ENCODE measurements around the gene FGF12.

FGF12 gene

DNA sequence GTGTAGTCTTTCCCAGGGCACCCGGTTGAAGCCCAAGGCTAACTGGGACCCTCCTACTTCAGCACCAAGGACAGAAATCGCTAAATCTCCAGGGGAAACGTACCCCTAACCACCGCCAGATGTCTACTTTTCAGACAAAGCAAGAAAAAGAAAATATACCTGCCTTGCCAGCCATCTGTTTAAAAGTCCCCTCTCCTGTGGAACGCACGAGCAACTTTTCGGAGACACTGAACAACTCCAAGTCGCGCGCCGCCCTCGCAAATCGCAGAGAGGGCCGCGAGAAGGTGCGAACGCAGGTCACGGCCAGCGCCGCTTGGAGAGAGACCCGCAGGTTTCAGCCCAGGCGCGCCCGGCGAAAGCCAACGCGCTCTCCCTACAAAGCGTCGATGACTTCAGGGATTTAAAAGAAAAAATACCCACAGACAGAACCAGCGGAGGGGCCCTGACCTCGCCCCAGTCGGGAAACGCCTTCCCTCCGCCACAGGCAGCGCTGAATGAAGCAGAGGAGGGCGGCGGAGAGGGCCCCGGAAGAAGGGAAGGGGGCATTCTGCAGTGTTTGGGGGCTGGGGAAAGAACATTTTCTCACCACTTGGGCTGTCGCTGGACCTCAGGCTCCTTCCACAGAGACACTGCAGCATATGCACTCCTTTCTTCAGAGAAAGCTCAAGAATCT, 213.1 kb downstream of the FGF12 start:
- no peak overlapping the region for H3K4me3 ChIP-seq (ENCODE audit: low read depth, low read length)
- ChIA-PET POLR2A (no interaction called here), CTCF (no interaction called here)
- DNase-seq (ENCODE audit: low read depth, low spot score): no peak
- TF ChIP-seq, protein P1, sequence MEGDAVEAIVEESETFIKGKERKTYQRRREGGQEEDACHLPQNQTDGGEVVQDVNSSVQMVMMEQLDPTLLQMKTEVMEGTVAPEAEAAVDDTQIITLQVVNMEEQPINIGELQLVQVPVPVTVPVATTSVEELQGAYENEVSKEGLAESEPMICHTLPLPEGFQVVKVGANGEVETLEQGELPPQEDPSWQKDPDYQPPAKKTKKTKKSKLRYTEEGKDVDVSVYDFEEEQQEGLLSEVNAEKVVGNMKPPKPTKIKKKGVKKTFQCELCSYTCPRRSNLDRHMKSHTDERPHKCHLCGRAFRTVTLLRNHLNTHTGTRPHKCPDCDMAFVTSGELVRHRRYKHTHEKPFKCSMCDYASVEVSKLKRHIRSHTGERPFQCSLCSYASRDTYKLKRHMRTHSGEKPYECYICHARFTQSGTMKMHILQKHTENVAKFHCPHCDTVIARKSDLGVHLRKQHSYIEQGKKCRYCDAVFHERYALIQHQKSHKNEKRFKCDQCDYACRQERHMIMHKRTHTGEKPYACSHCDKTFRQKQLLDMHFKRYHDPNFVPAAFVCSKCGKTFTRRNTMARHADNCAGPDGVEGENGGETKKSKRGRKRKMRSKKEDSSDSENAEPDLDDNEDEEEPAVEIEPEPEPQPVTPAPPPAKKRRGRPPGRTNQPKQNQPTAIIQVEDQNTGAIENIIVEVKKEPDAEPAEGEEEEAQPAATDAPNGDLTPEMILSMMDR (IDR thresholded peaks at IDR 0.05; ENCODE audit: insufficient read depth, low read length, missing control alignments): no peak

DNA sequence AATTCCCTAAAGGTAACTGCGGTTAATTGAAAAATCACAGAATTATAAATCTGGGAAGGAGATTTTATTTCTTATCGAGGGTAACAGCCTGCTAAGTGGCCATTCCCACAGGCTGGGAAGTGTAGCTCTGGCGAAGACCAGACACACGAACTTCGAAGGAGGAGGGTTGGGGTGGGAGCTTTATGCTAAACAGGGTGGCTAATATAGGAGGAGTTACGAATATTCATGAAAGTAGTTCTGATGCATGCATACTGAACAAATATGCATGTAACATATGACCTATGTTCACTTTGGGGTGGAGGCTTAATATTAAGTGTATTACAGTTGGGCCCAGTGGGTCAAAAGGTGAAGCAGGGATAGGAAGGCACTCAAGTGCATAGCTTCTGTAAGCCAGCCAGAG, 221.6 kb downstream of the FGF12 start:
- CTCF ChIA-PET: no interaction called here
- POLR2A ChIA-PET: no interaction called here
- TF ChIP-seq, protein P1 (IDR thresholded peaks at IDR 0.05; ENCODE audit: insufficient read depth, low read length, missing control alignments): no peak
- no peak for DNase-seq (ENCODE audit: low read depth, low spot score)
- no peak overlapping the region for H3K4me3 ChIP-seq (ENCODE audit: low read depth, low read length)

DNA sequence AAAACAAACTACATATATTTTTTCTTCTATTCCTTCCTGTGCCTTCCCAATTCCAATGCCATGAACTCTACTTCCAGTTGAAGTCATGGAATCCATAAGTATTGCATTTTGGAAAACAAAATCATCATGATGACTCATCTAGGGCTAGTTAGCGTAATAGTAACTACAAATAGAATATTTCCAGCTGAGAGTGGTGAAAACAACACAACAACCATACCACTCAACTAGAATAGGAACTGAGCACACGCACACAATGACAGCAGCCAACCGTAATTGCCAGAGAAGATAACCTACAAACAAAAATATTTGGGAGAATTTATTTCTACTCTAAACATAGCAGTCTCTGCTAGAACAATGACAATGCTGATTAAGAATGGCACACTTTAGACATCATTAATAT, 225.9 kb downstream of the FGF12 start:
- POLR2A ChIA-PET: no interaction called here
- CTCF ChIA-PET: no interaction called here
- TF ChIP-seq, protein P1 (IDR thresholded peaks at IDR 0.05; ENCODE audit: insufficient read depth, low read length, missing control alignments): no peak
- DNase-seq (ENCODE audit: low read depth, low spot score): no peak
- no peak overlapping the region for H3K4me3 ChIP-seq (ENCODE audit: low read depth, low read length)

DNA sequence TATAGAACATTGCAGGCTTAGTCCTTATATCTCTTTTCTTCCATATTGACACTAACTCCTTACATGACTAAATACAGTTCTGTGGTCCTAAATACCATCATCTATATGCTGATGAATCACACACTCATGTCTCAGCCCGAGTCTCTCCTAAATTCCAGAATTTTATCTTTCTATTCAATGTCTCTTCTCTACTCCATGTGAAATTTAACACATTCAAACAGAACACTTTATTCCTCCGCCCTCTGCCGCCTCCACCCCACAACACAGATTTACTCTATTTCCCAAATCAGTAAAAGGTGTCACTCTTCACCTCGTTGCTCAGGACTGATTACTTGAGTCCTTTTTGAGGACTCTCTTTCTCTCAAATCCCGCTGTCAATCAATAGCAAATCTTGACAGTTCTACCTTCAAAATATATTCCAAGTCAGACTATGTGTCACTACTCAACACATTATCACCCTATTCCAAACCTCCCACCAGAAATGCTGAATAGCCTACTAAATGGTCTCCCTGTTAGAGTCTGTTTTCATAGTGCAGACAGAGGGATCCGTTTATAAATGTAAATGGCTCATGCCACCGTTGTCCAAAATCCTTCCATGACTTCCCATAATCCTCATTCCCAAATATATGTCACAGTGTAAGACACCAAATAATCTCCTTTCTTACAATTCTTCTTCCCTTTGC, 230.3 kb downstream of the FGF12 start:
- DNase-seq (ENCODE audit: low read depth, low spot score): no peak
- H3K4me3 ChIP-seq (ENCODE audit: low read depth, low read length): no peak overlapping the region
- POLR2A ChIA-PET: no interaction called here
- TF ChIP-seq, protein P1 (IDR thresholded peaks at IDR 0.05; ENCODE audit: insufficient read depth, low read length, missing control alignments): no peak
- CTCF ChIA-PET: no interaction called here

DNA sequence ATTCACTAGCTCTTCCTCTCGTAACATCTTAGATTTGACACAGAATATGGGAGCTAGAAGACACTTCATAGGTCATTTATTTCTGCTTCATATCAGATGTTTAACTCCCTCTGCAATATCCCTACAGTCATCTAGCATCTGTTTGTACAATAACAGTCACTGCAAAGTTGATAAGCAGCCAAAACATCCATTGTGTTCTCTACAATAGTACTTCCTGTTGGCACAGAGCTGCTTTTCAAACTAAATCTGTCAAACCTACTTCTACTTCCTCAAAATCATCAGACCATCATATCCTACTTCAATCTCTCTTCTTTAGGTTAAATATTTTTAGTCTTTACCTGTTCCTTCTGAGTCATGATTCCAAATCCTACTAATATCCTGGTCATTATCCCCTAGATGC, 233.2 kb downstream of the FGF12 start:
- CTCF ChIA-PET: no interaction called here
- TF ChIP-seq, protein P1 (IDR thresholded peaks at IDR 0.05; ENCODE audit: insufficient read depth, low read length, missing control alignments): no peak
- no peak overlapping the region for H3K4me3 ChIP-seq (ENCODE audit: low read depth, low read length)
- DNase-seq (ENCODE audit: low read depth, low spot score): no peak
- POLR2A ChIA-PET: no interaction called here

DNA sequence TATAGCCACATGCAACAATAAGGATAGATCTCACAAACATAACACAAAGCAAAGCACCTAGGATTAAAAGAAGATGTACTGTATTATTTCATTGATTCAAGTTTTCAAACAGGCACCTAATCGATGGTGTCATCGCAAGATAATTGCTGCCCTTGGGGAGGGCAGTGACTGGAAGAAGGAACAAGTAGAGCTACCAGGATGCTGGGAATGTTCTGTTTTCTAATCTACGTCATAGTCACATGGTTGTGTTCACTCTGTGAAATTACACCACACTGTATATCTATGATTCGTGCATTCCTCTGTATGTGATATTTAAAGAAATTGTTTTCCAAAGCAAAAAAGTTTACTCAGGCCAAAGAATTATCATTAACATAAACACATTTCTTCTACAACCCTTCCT, 236.6 kb downstream of the FGF12 start:
- DNase-seq (ENCODE audit: low read depth, low spot score): no peak
- TF ChIP-seq, protein P1 (IDR thresholded peaks at IDR 0.05; ENCODE audit: insufficient read depth, low read length, missing control alignments): no peak
- CTCF ChIA-PET: no interaction called here
- POLR2A ChIA-PET: no interaction called here
- H3K4me3 ChIP-seq (ENCODE audit: low read depth, low read length): no peak overlapping the region
